Loucy (cell line): Measurements from ENCODE around the gene RNF130.
A peak's percentile ranks its signal among the peaks of the same experiment; 100 is the strongest.

Experiments used
- H2AFZ ChIP-seq: fragments of 200-600 bp; sonication (generic); 2 replicates; pipeline ENCODE4 v1.6.0; 2016; ENCODE audit warnings: antibody characterized with exemption, mild to moderate bottlenecking, low read length, moderate library complexity
- H3F3A ChIP-seq: fragments of 200-600 bp; 2 replicates; pipeline ENCODE4 v1.6.0; 2016; ENCODE audit warnings: antibody characterized with exemption, low read depth, mild to moderate bottlenecking
- H3K27me3 ChIP-seq: fragments of 200-600 bp; sonication (generic); 2 replicates; pipeline ENCODE4 v1.6.1; 2014; ENCODE audit warnings: low read length, mild to moderate bottlenecking; ENCODE audit not compliant: insufficient read depth, poor library complexity, severe bottlenecking
- H3K36me3 ChIP-seq: fragments of 200-600 bp; sonication (generic); 2 replicates; pipeline ENCODE4 v1.6.1; 2016; ENCODE audit warnings: low read length; ENCODE audit not compliant: insufficient read depth
- H3K4me1 ChIP-seq: fragments of 200-600 bp; sonication (generic); 2 replicates; pipeline ENCODE4 v1.5.1; 2014; ENCODE audit warnings: low read length, mild to moderate bottlenecking; ENCODE audit not compliant: insufficient read depth, poor library complexity, severe bottlenecking
- H3K4me2 ChIP-seq: fragments of 200-600 bp; sonication (generic); 2 replicates; pipeline ENCODE4 v1.6.0; 2014; ENCODE audit warnings: antibody characterized with exemption, low read length, low read depth, mild to moderate bottlenecking; ENCODE audit not compliant: poor library complexity, severe bottlenecking
- H3K4me3 ChIP-seq: fragments of 200-600 bp; sonication (generic); 2 replicates; pipeline ENCODE4 v1.5.1; 2014; ENCODE audit warnings: low read length, mild to moderate bottlenecking, mixed read lengths; ENCODE audit not compliant: poor library complexity, severe bottlenecking
- H3K79me2 ChIP-seq: fragments of 200-600 bp; sonication (generic); 2 replicates; pipeline ENCODE4 v1.6.1; 2014; ENCODE audit warnings: low read length; ENCODE audit not compliant: insufficient read depth
- H3K9ac ChIP-seq: fragments of 200-600 bp; sonication (generic); 2 replicates; pipeline ENCODE4 v1.6.0; 2014; ENCODE audit warnings: mild to moderate bottlenecking, low read depth, low read length, moderate library complexity; ENCODE audit not compliant: poor library complexity, severe bottlenecking
- H3K9me2 ChIP-seq: fragments of 200-600 bp; sonication (generic); replicated peaks from 2 replicates; pipeline ENCODE4 v1.6.1; 2016; ENCODE audit warnings: low read depth, low read length, mixed read lengths
- H3K9me3 ChIP-seq: fragments of 200-600 bp; sonication (generic); 2 replicates; pipeline ENCODE4 v1.6.1; 2014; ENCODE audit warnings: mild to moderate bottlenecking, antibody characterized with exemption, low read length, low read depth; ENCODE audit not compliant: insufficient read depth
- H4K20me1 ChIP-seq: fragments of 200-600 bp; sonication (generic); 2 replicates; pipeline ENCODE4 v1.6.0; 2014; ENCODE audit warnings: antibody characterized with exemption, low read length, mild to moderate bottlenecking; ENCODE audit not compliant: insufficient read depth, poor library complexity, severe bottlenecking
- EZH2phosphoT487 ChIP-seq: fragments of 200-600 bp; IDR thresholded peaks from 2 replicates; pipeline ENCODE4 v1.6.1; 2018; ENCODE audit warnings: antibody characterized with exemption, mild to moderate bottlenecking, moderate library complexity, borderline replicate concordance
- TF ChIP-seq, protein P1 (sequence below): fragments of 200-600 bp; sonication (generic); conservative IDR thresholded peaks from 2 replicates; pipeline ENCODE4 v1.5.1; 2014; ENCODE audit warnings: mild to moderate bottlenecking, antibody characterized with exemption, low read length

Gene RNF130

DNA sequence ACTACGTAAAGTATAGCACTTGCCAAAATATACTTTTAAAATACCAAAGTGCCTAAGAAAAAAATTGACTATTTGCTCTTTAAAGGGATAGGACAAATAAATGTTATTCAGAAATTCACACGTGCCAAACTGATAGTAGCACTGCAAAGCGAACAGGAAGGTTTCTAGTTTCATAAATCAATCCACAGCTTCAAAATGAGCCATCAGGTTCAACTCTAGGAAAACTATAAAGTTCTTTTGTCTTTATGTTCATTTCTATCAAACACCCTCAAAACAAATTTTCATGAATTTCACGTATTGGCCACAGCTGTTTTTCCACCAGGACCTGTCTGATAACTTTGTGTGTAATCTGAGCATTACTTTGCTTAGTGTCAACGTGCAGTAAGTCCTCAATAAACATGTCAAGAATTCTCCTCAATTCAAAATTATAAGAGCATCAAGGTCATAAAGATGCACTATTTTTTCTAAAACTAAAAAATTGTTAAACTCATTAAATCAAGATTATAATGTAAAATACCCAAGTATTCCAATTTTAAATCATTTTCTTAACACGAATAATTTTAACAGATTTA is 3.0 kb downstream of the RNF130 start:
- H3K4me2 ChIP-seq = peak overlapping the region; percentile 95
- H3F3A ChIP-seq = no peaks in the 10 kb centered on the region
- H3K9me2 ChIP-seq = no peaks in the 10 kb centered on the region
- no peaks in the 10 kb centered on the region for H3K27me3 ChIP-seq
- peaks cover 17% of the 10 kb centered on the region for H4K20me1 ChIP-seq
- peak overlapping the region; percentile 93 for H3K4me3 ChIP-seq
- peaks cover 77% of the 10 kb centered on the region for H3K79me2 ChIP-seq
- H3K36me3 ChIP-seq = no peaks in the 10 kb centered on the region; the same call in 1 of the 2 replicates
- H2AFZ ChIP-seq = no peak overlapping the region
- TF ChIP-seq, protein P1, sequence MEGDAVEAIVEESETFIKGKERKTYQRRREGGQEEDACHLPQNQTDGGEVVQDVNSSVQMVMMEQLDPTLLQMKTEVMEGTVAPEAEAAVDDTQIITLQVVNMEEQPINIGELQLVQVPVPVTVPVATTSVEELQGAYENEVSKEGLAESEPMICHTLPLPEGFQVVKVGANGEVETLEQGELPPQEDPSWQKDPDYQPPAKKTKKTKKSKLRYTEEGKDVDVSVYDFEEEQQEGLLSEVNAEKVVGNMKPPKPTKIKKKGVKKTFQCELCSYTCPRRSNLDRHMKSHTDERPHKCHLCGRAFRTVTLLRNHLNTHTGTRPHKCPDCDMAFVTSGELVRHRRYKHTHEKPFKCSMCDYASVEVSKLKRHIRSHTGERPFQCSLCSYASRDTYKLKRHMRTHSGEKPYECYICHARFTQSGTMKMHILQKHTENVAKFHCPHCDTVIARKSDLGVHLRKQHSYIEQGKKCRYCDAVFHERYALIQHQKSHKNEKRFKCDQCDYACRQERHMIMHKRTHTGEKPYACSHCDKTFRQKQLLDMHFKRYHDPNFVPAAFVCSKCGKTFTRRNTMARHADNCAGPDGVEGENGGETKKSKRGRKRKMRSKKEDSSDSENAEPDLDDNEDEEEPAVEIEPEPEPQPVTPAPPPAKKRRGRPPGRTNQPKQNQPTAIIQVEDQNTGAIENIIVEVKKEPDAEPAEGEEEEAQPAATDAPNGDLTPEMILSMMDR = no peak
- TF ChIP-seq EZH2phosphoT487 = no peak
- H3K4me1 ChIP-seq = peaks cover 16% of the 10 kb centered on the region
- H3K9ac ChIP-seq = peak overlapping the region; percentile 88
- no peaks in the 10 kb centered on the region for H3K9me3 ChIP-seq

DNA sequence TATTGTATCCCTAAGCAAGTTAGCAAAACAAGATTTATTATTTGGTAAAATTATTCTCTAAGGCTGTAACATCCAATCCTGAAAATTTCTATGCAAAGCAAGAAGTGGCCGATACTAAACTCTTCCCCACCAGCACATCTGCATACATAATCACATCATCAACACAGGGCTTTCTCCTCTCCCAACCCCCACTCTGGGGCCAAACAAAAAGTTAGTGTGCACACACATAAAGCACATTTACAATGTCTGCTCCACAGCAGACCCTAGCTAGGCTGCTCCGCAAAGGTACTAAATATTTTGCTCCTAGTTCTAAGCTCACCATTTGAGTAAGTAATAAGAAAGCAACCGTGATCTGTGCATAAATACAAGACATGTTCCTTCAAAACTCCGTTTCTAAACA is 3.6 kb downstream of the RNF130 start:
- H3K4me2 ChIP-seq = peak overlapping the region; percentile 95
- no peaks in the 10 kb centered on the region for H3K9me2 ChIP-seq
- TF ChIP-seq, protein P1 = no peak
- TF ChIP-seq EZH2phosphoT487 = no peak
- no peaks in the 10 kb centered on the region; the same call in 1 of the 2 replicates for H3K36me3 ChIP-seq
- no peaks in the 10 kb centered on the region for H3K27me3 ChIP-seq
- no peak overlapping the region for H2AFZ ChIP-seq
- H3K9ac ChIP-seq = peak overlapping the region; percentile 88
- H3K79me2 ChIP-seq = peaks cover 83% of the 10 kb centered on the region
- no peaks in the 10 kb centered on the region for H3F3A ChIP-seq
- no peaks in the 10 kb centered on the region for H3K9me3 ChIP-seq
- peaks cover 20% of the 10 kb centered on the region for H4K20me1 ChIP-seq
- peak overlapping the region; percentile 93 for H3K4me3 ChIP-seq
- H3K4me1 ChIP-seq = peaks cover 16% of the 10 kb centered on the region

DNA sequence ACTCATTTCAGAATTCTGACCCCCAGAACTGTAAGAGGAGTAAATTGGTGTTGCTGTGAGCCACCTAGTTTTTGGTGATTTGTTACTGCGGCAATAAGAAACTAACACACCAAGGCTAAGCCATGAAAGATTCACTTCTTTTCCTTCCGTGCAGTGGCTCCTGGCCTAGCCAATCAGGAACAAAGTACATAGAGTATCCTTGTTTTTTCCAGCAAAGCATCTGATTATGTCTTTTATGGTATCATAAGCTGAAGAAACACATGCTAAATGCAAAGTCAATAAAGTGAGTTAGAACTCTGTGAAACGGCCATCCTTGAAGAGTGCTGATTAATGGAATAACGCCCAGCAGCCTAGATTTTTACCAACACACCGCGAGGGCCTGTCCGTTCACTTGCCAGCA is 11.4 kb downstream of the RNF130 start:
- Histone ChIP-seq H4K20me1 (peaks cover 20% of the 10 kb centered on the region), H3K9me2 (no peaks in the 10 kb centered on the region), H3F3A (no peaks in the 10 kb centered on the region), H3K36me3 (no peaks in the 10 kb centered on the region), H3K9me3 (no peaks in the 10 kb centered on the region), H3K9ac (no peak overlapping the region), H3K79me2 (peaks cover 100% of the 10 kb centered on the region), H3K27me3 (no peaks in the 10 kb centered on the region), H2AFZ (no peak overlapping the region), H3K4me2 (no peak overlapping the region), H3K4me3 (no peak overlapping the region), H3K4me1 (peaks cover 16% of the 10 kb centered on the region)
- TF ChIP-seq, protein P1 = no peak
- TF ChIP-seq EZH2phosphoT487 = no peak
